Measurements from ENCODE around the gene NOL7.

The NOL7 gene

GRCh38 chr6:13575377-13575775, 39.8 kb upstream of the NOL7 start:
- peak overlapping the region; percentile 82 for H3K9ac ChIP-seq (ENCODE audit: low read length)
- H2AFZ ChIP-seq (ENCODE audit: low read length), result no peak overlapping the region; the same call in 1 of the 2 replicates
- no peaks in the 10 kb centered on the region for H3K27me3 ChIP-seq (ENCODE audit: insufficient read depth, low read length)
- peak overlapping the region; percentile 85 for H3K4me3 ChIP-seq (ENCODE audit: low read depth, low read length, poor library complexity, severe bottlenecking)
- peak overlapping the region; percentile 92 for H3K27ac ChIP-seq (ENCODE audit: low read depth, low read length, poor library complexity, severe bottlenecking)
- H3K36me3 ChIP-seq (ENCODE audit: insufficient read depth, low read length), result peaks cover 10% of the 10 kb centered on the region
- H4K20me1 ChIP-seq (ENCODE audit: insufficient read depth, low read length), result no peaks in the 10 kb centered on the region
- no peaks in the 10 kb centered on the region for H3K9me3 ChIP-seq (ENCODE audit: low read length)
- peaks cover 17% of the 10 kb centered on the region for H3K4me1 ChIP-seq (ENCODE audit: insufficient read depth, low read length, severe bottlenecking)
- H3K79me2 ChIP-seq (ENCODE audit: insufficient read depth, low read length), result no peaks in the 10 kb centered on the region
- no peaks in the 10 kb centered on the region for H3F3A ChIP-seq (ENCODE audit: insufficient read depth, low read length)
- no peak; the same call in 1 of the 2 replicates for TF ChIP-seq CTCF (IDR thresholded peaks at IDR 0.05; ENCODE audit: low read length)
- H3K4me2 ChIP-seq (ENCODE audit: low read length), result peak overlapping the region; percentile 91
- no peaks in the 10 kb centered on the region for H3K9me2 ChIP-seq (ENCODE audit: low read depth, low read length)

GRCh38 chr6:13576017-13576416, 39.1 kb upstream of the NOL7 start:
- Histone ChIP-seq H3K4me1 (ENCODE audit: insufficient read depth, low read length, severe bottlenecking) (peaks cover 17% of the 10 kb centered on the region), H3K27me3 (ENCODE audit: insufficient read depth, low read length) (no peaks in the 10 kb centered on the region), H4K20me1 (ENCODE audit: insufficient read depth, low read length) (no peaks in the 10 kb centered on the region), H3K4me3 (ENCODE audit: low read depth, low read length, poor library complexity, severe bottlenecking) (peak overlapping the region; percentile 85), H3K79me2 (ENCODE audit: insufficient read depth, low read length) (no peaks in the 10 kb centered on the region), H2AFZ (ENCODE audit: low read length) (no peak overlapping the region), H3K9ac (ENCODE audit: low read length) (no peak overlapping the region), H3K9me3 (ENCODE audit: low read length) (no peaks in the 10 kb centered on the region), H3K27ac (ENCODE audit: low read depth, low read length, poor library complexity, severe bottlenecking) (no peak overlapping the region), H3K4me2 (ENCODE audit: low read length) (peak overlapping the region; percentile 24; the same call in 1 of the 2 replicates), H3K36me3 (ENCODE audit: insufficient read depth, low read length) (peaks cover 16% of the 10 kb centered on the region), H3K9me2 (ENCODE audit: low read depth, low read length) (no peaks in the 10 kb centered on the region), H3F3A (ENCODE audit: insufficient read depth, low read length) (no peaks in the 10 kb centered on the region)
- TF ChIP-seq CTCF (IDR thresholded peaks at IDR 0.05; ENCODE audit: low read length) (no peak), EZH2 (IDR thresholded peaks at IDR 0.05; ENCODE audit: borderline replicate concordance, low read length) (no peak)

- Histone ChIP-seq H3K27ac (ENCODE audit: low read depth, low read length, poor library complexity, severe bottlenecking) (no peak overlapping the region), H3F3A (ENCODE audit: insufficient read depth, low read length) (no peaks in the 10 kb centered on the region), H3K9me3 (ENCODE audit: low read length) (no peaks in the 10 kb centered on the region), H3K4me2 (ENCODE audit: low read length) (no peak overlapping the region), H3K79me2 (ENCODE audit: insufficient read depth, low read length) (no peaks in the 10 kb centered on the region), H3K9me2 (ENCODE audit: low read depth, low read length) (no peaks in the 10 kb centered on the region), H3K36me3 (ENCODE audit: insufficient read depth, low read length) (peaks cover 28% of the 10 kb centered on the region), H3K9ac (ENCODE audit: low read length) (no peak overlapping the region), H3K4me3 (ENCODE audit: low read depth, low read length, poor library complexity, severe bottlenecking) (no peak overlapping the region), H4K20me1 (ENCODE audit: insufficient read depth, low read length) (no peaks in the 10 kb centered on the region), H2AFZ (ENCODE audit: low read length) (no peak overlapping the region), H3K27me3 (ENCODE audit: insufficient read depth, low read length) (no peaks in the 10 kb centered on the region), H3K4me1 (ENCODE audit: insufficient read depth, low read length, severe bottlenecking) (peaks cover 17% of the 10 kb centered on the region)
- TF ChIP-seq EZH2 (IDR thresholded peaks at IDR 0.05; ENCODE audit: borderline replicate concordance, low read length), result no peak
- no peak for TF ChIP-seq CTCF (IDR thresholded peaks at IDR 0.05; ENCODE audit: low read length)
These were observed 37.2 kb upstream of the NOL7 start for GRCh38 chr6:13577926-13578325.
